Mucosa of rectum (tissue), 2 donors: ENCODE data around the gene IGHMBP2.
"Not testable (repeated sequence)": the region's sequence is repeated elsewhere in the genome, so short reads cannot be mapped to it uniquely, and the experiment has no call there.

ENCODE experiments used
- H3K27ac ChIP-seq, 2 donors: one replicate each; pipeline ENCODE4 v1.7.0; 2013; ENCODE audit warnings: inconsistent platforms in 2 of 2, low read depth in 2 of 2, low read length in 2 of 2
- H3K27me3 ChIP-seq, 2 donors: one replicate each; pipeline ENCODE4 v1.7.0; 2013; ENCODE audit warnings: low read length in 2 of 2; ENCODE audit not compliant: control insufficient read depth in 2 of 2, insufficient read depth in 2 of 2
- H3K36me3 ChIP-seq, 2 donors: one replicate each; pipeline ENCODE4 v1.7.0; 2013; ENCODE audit warnings: low read length in 2 of 2; ENCODE audit not compliant: control insufficient read depth in 2 of 2, insufficient read depth in 2 of 2
- H3K4me1 ChIP-seq, 2 donors: one replicate each; pipeline ENCODE4 v1.7.0; 2013; ENCODE audit warnings: low read length in 2 of 2, mild to moderate bottlenecking in 1 of 2; ENCODE audit not compliant: control insufficient read depth in 2 of 2, insufficient read depth in 2 of 2
- H3K4me3 ChIP-seq, 2 donors: one replicate each; pipeline ENCODE4 v1.7.0; 2013; ENCODE audit warnings: low read length in 2 of 2
- H3K9ac ChIP-seq, 2 donors: one replicate each; pipeline ENCODE4 v1.7.0; 2013; ENCODE audit warnings: low read length in 2 of 2, low read depth in 1 of 2, mild to moderate bottlenecking in 1 of 2
- H3K9me3 ChIP-seq, 2 donors: one replicate each; pipeline ENCODE4 v1.7.0; 2013; ENCODE audit warnings: low read length in 2 of 2; ENCODE audit not compliant: control insufficient read depth in 2 of 2
- donor health status: healthy.
- donor health status: Normal muscosa, but diverticular disease.

IGHMBP2 gene

DNA sequence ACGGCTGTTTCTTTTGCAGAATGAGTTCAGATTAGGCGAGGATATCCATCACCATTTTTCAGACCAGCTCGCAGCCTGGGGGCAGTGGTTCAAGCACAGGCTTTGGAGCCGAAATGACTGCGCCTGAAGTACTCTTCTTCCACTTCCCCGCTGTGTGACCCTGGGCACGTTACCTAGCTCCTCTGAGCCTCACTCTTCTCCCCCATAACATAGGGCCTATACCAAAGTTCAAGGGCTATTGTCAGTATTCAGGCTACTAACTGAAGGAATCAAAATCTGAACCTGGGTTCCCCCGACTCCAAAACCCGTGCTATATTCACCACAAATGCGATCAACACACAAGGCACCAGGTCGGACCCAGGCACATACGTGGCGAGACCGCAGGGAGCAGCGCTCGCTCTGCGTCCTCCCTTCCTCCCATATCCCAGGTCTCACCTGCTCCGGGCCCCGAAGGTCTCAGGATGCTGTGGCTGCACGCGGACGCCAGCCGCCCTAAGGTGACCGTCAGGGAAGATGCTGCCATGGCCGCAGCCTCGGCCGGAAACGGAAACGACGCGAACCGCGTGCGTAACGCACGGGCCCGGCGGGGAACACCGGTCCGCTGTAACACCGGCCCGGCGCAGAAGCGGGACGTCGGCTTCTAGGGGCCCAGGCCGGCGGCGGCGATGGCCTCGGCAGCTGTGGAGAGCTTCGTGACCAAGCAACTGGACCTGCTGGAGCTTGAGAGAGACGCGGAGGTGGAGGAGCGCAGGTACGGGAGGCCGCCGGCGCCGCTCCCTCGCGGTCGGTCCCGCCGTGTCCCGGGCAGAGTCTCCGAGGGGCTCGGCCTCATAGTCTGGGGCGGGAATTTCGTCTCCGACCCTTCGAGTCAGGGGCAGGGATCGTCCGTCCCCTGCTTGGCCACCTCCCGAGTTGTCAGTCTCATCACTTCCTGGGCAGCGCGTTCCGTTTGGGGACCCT, at the start of gene IGHMBP2, which contains the start of gene MRPL21:
Gene IGHMBP2, plus strand, starts transcription at position 604 of the 960 bp plus-strand sequence. Its CDS starts 62 bp downstream, at position 666.
Gene MRPL21, minus strand, starts transcription at position 545 of the 960 bp plus-strand sequence. Its CDS starts 22 bp downstream, at position 523.
- H3K27me3 ChIP-seq, result no peaks in the 10 kb centered on the region
- peaks cover 19 to 23% of the 10 kb centered on the region in 2 donors for H3K36me3 ChIP-seq
- peak within 1 kb of the TSS; percentile 44 to 82 for H3K27ac ChIP-seq
- H3K4me3 ChIP-seq, result peak within 1 kb of the TSS; percentile 75 to 100
- no peaks in the 10 kb centered on the region for H3K9me3 ChIP-seq
- H3K9ac ChIP-seq, result peak within 1 kb of the TSS; percentile 77 to 92
- peaks cover 12 to 16% of the 10 kb centered on the region in 2 donors for H3K4me1 ChIP-seq

DNA sequence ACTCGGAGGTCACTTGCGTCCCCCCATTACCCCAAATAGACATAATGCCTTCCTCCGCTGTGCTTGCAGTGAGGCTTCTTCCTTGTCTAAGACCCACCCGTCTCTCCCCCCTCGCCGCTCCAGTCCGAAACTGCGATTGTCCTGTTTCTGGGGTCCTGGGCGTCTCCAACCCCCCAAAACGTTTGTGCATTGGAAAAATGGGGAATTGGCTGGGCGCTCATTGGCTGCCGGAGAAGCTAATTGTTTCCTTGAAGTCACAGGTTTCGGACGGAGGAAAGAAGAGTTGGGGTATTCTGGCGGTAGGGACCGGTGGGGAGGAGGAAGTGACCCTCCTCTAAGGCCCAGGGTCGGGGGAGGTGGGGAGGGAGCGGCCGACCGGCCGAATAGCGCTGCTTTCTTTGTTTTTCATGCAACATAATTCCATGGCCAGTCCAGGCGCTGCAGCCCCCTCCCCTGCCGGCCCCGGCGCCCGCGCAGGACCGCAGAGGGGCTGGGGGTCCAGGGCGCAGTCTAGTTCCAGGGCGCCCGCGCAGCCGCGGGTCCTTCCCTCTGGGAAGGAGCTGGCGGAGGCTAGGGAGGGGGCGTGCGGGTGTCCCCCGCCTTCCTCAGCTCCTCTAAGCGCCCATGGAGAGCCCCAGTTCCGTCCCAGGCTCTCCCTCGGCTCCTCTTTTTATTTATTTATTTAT, 49.3 kb upstream of the IGHMBP2 start:
- Histone ChIP-seq H3K36me3 (no peaks in the 10 kb centered on the region), H3K27ac (no peak overlapping the region), H3K4me1 (peaks cover 17 to 18% of the 10 kb centered on the region in 2 donors), H3K9me3 (no peaks in the 10 kb centered on the region), H3K9ac (no peak overlapping the region), H3K27me3 (peaks cover 3 to 8% of the 10 kb centered on the region in 2 donors), H3K4me3 (no peak overlapping the region)

GRCh38 chr11:68855205-68855981, 48.3 kb upstream of the IGHMBP2 start:
- Histone ChIP-seq H3K36me3 (no peaks in the 10 kb centered on the region), H3K4me1 (peaks cover 17 to 18% of the 10 kb centered on the region in 2 donors), H3K27ac (peak overlapping the region; percentile 38 to 39), H3K4me3 (peak overlapping the region; percentile 60 to 61), H3K9ac (peak overlapping the region; percentile 41 to 69), H3K9me3 (no peaks in the 10 kb centered on the region), H3K27me3 (peaks cover 3 to 8% of the 10 kb centered on the region in 2 donors)

DNA sequence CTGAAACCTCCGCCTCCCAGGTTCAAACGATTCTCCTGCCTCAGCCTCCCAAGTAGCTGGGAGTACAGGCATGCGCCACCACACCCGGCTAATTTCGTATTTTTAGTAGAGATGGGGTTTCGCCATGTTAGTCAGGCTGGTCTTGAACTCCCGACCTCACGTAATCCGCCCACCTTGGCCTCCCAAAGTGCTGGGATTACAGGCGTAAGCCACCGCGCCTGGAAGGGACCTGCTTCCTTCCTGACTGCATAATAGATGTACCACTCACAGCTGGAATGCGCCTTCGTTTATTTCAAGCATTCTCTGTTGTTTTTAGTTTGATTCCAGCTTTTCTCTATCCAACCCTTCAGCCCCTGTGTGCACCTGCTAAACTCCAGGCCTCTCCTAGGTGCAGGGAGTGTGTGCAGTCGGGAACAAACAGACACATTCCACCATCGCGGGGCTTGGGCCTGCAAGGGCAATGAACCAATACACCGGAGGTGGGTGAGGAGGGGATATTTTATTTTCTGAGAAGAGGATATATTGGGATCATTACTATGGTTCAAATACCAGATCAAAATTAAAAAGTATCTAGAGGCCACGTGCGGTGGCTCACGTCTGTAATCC, 47.2 kb upstream of the IGHMBP2 start:
- H3K9me3 ChIP-seq, H3K9ac ChIP-seq, H3K36me3 ChIP-seq, H3K4me3 ChIP-seq, H3K27me3 ChIP-seq: not testable (repeated sequence)
- H3K27ac ChIP-seq, result peak overlapping the region; percentile 50 to 67
- peaks cover 17 to 18% of the 10 kb centered on the region in 2 donors for H3K4me1 ChIP-seq

GRCh38 chr11:68857037-68857586, 46.6 kb upstream of the IGHMBP2 start:
- peaks cover 17 to 18% of the 10 kb centered on the region in 2 donors for H3K4me1 ChIP-seq
- H3K9ac ChIP-seq, result peak overlapping the region in 1 of 2 donors; percentile 14
- peaks cover 3 to 8% of the 10 kb centered on the region in 2 donors for H3K27me3 ChIP-seq
- no peaks in the 10 kb centered on the region for H3K9me3 ChIP-seq
- H3K4me3 ChIP-seq, result no peak overlapping the region
- H3K36me3 ChIP-seq, result no peaks in the 10 kb centered on the region
- H3K27ac ChIP-seq, result peak overlapping the region; percentile 50 to 67

DNA sequence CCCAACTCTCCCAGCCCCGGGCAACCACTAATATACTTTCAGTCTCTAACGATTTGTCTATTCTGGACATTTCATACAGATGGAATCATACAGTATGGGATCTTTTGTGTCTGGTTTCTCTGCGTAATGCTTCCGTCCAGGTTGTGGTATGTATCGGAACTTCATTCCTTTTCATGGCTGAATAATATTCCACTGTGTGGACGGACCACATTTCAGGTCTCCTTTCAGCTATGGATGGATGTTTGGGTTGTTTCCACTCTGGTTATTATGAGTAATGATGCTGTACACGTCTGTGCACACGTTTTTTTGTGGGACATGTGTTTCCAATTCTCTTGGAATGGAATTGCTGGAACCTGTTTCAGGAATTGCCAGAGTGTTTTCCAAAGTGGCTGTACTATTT, 44.6 kb upstream of the IGHMBP2 start:
- H3K27me3 ChIP-seq, result peaks cover 0 to 2% of the 10 kb centered on the region in 2 donors
- H3K9me3 ChIP-seq, result peaks cover 0 to 3% of the 10 kb centered on the region in 2 donors

DNA sequence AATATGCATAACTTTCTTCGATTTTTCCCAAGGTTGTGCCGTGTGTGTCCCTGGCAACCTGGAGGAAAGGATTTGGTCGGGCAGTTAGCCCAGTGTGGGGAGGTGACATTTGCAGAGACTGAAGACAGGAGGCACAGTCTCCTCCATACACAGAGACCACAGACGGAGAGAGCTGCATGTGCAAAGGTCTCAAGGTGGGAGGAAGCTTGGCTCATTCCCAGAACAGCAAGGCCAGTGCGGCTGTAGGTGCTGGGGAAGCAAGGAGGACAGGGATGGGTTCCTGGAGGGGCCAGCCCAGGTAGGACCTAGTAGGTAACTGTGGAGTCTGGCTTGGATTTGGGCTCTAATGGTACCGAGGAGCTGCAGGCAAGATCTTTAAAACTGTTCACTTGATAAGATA, 41.3 kb upstream of the IGHMBP2 start:
- Histone ChIP-seq H3K9me3 (peaks cover 0 to 3% of the 10 kb centered on the region in 2 donors), H3K4me1 (peaks cover 7 to 8% of the 10 kb centered on the region in 2 donors), H3K36me3 (no peaks in the 10 kb centered on the region), H3K27me3 (no peaks in the 10 kb centered on the region), H3K27ac (no peak overlapping the region), H3K9ac (no peak overlapping the region), H3K4me3 (no peak overlapping the region)

More for the DNA sequence above, 44.6 kb upstream of the IGHMBP2 start:
- H3K9ac ChIP-seq, result no peak overlapping the region
- peaks cover 17 to 18% of the 10 kb centered on the region in 2 donors for H3K4me1 ChIP-seq
- H3K27ac ChIP-seq, result no peak overlapping the region
- H3K4me3 ChIP-seq, result no peak overlapping the region
- no peaks in the 10 kb centered on the region for H3K36me3 ChIP-seq

- no peaks in the 10 kb centered on the region for H3K36me3 ChIP-seq
Observed at GRCh38 chr11:68863553-68864265, 40.0 kb upstream of the IGHMBP2 start.

More at GRCh38 chr11:68863553-68864265, 40.0 kb upstream of the IGHMBP2 start:
- Histone ChIP-seq H3K27me3 (no peaks in the 10 kb centered on the region), H3K9me3 (peaks cover 0 to 3% of the 10 kb centered on the region in 2 donors), H3K4me3 (no peak overlapping the region), H3K27ac (no peak overlapping the region), H3K4me1 (no peaks in the 10 kb centered on the region), H3K9ac (no peak overlapping the region)
